Endometrial microvascular endothelial cells (primary cell): ENCODE measurements around the gene SMKR1. TPM values are rescaled to one million over a fixed set of nuclear protein-coding genes. Genes with fewer than 3 reads are reported as not detected.
"Not testable (repeated sequence)": the region's sequence is repeated elsewhere in the genome, so short reads cannot be mapped to it uniquely, and the experiment has no call there.

Experiments
- in situ Hi-C: cut with HindIII; loops from 2 replicates; pipeline ENCODE4 v1.10.0; 2017; ENCODE audit warnings: low sequenced_read_pairs, low pct_unique_long_range_greater_than_20kb; ENCODE audit errors: inconsistent ontology term
- total RNA-seq: library from RNA; depleted of rRNA; stranded (reverse); fragments of >200 nt; gene quantifications from one replicate; pipeline ENCODE4 v1.2.3, GENCODE V29; 2015; ENCODE audit errors: inconsistent ontology term

SMKR1 gene
- total RNA-seq, 1 donor from 2014 or later, result not detected

DNA sequence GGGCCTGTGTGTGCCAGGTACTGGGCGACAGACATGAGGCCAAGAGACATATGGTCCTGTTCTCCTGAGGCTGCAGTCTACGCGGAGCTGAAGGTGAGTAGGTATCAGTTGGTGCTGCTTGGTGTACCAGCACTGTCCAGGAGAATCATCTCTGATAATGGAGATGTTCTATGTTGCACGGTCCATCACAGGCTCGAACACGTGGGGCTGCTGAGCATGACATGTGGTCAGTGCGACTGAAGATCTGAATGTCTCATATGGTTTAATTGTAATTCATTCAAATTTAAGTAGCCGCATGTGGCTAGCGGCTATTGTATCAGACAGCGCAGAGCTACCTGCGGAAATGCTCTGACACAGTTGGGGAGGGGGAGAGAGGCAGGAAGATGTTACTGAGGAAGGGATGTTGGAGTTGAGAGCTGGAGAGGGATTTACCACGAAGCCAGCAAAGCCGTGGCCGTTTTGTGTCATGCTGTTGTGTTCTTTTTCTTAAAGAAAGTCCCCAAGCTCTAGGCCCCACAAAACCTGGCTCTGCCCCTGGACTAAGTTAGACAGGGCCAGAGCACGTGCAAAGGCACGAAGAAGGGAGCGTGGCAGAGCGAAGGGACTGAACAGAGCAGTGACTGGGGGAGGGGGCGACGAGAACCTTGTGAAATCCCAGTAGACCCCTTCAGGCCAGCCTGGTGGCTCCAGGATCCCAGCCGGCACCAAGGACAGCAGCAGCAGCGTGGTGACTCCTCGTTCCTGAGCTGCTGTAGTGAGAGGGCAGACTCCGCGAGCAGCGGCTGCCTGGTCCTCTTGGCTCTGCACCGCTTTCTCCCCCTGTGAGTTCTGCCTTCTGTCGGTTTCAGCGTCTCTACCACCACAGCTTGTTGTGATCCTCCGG is 20.0 kb downstream of the SMKR1 start:
- in situ Hi-C loops, result no loop called here

DNA sequence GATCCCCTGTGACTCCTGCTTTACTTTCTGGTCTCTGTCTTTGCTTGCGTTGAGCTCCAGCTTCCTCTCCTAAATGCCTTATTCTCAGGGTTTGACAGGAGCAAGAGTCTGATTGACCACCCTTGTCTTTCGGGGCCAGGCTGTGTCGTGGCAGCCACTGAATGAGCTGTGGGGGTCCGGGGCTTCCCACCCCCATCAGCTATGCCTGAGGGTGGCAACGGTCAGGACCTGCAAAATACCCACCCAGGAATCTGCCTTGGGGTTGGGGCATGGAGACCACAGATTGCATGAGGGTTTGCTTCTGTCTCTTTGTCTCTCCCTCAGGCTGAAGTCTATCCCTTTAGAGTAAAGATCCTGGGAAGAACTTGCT is 20.6 kb downstream of the SMKR1 start:
- in situ Hi-C loops, result no loop called here

DNA sequence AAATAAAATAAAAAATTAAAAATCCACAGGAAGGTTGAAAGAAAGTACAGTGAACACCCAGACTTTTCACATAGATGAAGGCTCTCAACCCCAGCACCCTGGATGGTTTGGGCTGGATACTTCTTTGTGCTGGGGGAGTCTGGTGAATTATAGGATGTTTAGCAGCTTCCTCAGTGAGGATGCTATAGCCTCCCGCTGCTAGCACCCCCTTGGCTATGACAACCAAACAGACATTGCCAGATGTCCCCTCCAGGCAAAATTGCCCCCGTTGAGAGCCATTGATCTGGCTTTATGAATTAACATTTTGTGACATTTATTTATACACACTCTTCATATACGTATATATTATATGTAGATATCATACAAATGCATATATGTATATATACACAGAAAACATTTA is 21.6 kb downstream of the SMKR1 start:
- in situ Hi-C loops, result no loop called here

DNA sequence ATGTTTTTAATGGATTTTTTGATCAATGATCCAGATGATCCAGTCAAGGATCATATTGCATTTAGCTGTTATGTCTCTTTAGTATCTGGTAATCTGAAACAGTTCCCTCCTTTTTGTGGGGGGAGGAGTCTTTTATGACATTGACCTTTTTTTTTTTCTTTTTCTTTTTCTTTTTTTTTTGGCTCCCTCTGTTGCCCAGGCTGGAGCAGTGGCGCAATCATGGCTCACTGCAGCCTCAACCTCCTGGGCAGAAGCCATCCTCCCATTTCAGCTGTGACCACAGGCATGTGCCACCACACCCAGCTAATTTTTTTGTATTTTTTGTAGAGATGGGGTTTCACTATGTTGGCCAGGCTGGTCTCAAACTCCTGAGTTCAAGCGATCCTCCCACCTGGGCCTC is 22.1 kb downstream of the SMKR1 start:
- in situ Hi-C loops, result not testable (repeated sequence)

DNA sequence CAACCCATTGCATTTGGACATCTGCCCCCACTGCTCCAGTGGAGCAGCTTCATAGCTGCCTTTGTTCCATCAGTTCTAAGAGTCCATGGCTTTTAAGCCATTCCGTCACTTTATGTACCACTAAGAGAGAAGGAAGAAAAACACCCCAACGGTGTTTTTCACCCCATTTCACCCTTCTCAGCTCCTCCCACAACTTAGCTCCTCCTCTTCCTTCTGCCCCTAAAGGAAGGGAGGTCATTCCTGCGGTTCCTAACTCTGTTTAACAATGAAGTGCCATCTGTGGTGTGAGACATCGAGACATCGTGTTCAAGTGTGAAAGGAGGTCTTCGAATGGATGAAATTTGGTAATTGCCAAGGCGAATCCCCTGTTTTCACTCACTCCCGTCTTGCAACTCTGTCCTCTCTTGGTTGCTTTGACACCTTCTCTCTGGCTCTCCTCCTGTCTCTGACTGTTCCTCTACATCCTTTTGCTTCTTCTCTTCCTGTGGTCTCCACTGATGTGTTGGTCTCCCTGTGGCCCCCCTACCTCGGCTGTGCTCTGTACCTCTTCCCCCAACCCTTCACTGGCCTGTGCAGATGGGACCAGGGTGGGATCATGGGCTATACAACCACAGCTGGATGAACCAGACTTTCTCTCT is 23.0 kb downstream of the SMKR1 start:
- in situ Hi-C loops, result no loop called here

DNA sequence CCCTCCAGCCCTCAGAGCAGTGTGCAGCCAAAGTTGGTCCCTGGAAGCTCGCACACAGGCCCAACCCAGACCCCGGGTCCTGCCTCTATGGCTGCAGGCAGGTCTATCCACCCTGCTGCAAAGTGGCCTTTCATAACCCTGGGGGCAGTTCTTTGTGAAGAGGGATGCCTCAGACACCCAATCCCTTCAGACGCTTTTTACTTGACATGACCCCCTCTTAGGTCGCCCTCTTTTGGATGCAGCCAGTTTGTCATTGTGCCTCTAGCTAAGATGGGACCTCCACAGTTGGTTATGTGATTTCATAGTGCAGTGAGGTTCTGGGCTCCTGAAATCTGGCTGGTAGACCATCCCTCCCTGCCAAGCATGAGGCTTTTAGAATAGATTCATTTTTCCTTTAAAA is 27.3 kb downstream of the SMKR1 start:
- in situ Hi-C loops, result no loop called here

DNA sequence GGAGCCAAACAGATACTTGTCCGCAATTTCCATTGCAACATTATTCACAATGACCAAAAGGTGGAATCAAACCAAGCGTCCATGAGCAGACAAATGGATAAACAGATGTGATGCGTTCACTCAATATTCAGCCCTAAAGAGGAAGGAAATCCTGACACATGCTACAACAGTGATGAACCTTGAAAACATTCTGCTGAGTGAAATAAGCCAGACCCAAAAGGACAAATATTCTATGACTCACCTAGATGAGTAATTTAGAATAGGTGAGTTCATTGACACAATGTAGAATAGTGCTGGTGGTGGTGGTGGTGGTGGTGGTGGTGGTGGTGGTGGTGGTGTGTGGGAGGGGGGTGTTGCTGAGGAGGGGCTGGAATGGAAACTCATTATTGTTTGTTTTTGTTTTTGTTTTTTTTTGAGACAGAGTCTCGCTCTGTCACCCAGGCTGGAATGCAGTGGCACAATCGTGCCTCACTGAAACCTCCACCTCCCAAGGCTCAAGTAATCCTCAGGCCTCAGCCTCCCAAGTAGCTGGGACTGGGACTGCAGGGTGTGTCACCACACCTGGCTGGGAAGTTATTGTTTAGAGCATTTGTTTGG is 28.6 kb downstream of the SMKR1 start:
- in situ Hi-C loops, result no loop called here

DNA sequence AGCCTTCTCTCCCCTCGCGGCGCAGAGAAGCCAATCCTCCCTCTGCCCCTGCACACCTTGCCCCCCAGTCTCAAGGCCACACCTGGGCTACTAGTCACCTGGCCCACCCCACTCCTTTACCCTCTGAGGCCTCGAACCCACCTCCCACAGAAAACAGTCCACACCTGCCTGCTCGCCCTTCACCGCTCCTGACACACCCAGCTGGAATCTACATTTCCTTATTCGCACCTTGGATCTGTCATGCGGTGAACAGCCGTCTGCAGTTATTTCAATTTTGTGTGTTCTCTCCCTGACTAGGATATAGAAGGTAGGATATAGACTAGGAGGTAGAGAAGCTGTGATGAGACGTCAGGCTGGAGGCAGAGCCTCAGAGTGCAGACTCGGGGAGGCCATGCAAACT is 29.4 kb downstream of the SMKR1 start:
- in situ Hi-C loops, result no loop called here

DNA sequence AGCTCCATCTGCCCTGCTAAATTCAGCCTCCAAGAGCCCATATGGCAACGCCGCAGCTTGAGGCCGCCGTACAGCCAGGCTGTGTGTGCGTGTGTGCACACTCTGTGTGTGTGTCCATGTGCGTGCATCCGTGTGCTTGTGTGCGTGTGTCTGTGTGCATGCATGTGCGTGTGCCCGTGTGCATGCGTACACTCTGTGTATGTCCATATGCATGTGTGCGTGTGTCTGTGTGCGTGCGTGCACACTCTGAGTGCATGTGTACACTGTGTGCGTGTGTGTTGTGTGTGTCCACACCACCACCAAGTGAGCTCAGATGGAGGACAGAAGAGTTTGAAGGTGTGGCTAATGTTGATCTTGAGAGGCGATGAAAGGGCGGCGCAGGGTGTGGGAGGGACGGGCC is 30.0 kb downstream of the SMKR1 start:
- in situ Hi-C loops, result no loop called here

DNA sequence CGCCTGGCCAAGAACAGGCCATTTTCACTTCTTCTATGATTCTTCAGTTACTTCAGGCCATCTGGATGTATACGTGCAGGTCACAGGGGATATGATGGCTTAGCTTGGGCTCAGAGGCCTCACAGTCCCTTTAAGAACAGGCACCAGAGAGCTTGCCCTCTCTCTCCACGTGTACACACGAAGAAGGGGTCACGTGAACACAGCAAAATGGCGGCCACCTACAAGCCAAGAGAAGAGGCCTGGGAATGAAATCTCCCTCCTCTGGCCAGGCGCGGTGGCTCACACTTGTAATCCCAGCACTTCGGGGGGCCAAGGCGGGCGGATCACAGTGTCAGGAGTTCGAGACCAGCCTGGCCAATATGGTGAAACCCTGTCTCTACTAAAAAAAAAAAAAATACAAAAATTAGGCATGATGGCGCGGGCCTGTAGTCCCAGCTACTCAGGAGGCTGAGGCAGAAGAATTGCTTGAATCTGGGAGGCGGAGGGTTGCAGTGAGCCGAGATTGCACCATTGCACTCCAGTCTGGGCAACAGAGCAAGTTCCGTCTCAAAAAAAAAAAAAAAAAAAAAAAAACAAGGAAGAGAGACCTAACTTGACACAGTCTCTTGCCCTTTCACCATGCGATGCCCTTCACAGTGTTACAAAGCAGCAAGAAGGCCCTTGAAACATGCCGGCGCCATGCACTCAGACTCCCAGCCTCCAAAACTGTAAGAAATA is 32.4 kb downstream of the SMKR1 start:
- in situ Hi-C loops, result not testable (repeated sequence)

DNA sequence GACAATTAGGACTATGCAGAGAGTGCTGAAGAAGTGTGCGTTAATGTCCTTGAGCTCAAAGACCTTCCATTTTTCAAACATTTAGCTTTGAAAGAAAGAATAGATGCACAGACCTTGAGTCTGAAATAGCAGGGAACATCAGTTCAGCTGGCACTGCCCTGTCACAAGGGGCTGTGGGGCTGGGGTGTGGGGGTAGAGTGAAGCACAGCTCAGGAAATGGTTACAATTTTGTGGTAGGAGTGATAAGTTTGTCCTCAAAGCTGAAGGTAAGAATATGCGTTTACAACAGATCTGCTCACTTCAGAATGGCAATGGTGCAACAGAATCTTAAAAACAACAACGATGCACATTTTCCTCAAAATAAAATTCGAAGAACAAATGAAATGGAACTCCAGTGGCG is 33.6 kb downstream of the SMKR1 start:
- in situ Hi-C loops, result no loop called here

DNA sequence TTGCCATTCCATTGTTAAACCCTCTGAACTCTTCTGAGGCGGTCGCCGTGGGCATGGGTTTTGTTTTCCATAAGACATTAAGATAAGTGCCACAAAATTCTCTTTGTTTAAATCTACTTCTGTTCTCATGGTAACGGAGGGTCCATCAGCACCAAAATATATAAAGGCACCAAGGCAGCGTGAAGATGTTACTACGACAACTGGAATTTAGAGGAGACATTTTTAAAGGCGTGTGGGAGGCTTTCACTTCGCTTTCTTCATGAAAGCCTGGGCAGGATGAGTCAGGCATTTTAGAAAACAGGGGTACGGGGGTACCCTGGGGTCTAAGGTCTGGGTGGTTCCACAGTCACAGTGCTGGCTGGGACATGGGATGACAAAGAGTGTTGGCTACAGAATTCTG is 34.0 kb downstream of the SMKR1 start:
- in situ Hi-C loops, result no loop called here

DNA sequence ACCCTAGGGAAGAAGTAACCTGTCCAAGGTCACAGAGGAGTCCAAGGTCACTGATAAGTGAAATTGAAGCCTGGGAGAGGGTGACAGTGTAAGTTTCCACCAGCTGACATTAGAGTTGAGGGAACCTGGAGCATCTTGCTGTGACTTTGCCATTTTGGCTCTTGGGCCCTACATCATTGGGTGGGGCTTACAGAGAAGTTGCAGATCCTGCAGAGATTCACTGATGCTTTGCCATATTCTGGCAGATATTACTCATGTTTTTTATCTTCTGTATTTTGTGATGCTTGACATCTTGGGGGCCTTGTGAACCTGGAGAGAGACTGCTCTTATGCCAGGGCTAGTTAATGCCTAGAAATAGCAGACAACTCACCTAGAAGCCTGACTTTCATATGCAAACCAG is 36.5 kb downstream of the SMKR1 start:
- in situ Hi-C loops, result no loop called here

DNA sequence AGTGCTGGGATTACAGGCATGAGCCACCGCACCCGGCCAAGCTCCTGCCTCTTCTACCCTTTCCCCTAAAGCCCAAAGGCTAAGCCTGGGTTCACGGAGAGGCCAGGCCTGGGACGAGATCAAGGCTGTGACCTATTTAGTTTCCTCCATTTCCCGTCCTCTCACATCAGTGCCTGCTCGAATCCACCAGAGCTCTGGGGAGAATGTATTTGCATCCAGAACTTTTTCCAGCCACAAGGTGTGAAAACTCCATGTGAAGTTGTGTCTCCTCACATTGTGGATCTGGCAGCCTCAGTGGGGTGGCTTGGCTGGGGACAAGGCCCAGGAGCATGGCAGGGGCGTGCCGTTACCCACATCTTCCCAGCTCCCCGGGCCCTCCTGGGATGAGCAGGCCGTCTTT is 38.0 kb downstream of the SMKR1 start:
- in situ Hi-C loops, result no loop called here

DNA sequence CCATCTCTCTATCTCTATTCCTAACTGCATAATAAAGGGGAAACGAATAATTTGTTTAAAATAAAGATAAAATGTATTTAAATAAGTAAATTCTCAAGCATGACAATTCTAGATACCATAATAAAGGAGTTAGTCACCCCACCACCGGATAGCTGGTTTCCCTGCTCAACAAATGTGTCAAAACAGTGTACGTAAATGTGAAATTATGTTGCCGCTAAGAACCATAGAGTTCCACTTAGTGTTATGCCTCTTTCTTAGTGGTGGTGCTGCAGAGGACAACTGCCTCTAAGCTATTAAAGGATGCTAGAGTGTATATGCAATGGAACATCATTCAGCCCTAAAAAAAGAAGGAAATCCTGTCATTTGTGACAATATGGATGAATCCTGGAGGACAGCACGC is 42.4 kb downstream of the SMKR1 start:
- in situ Hi-C loops, result no loop called here

DNA sequence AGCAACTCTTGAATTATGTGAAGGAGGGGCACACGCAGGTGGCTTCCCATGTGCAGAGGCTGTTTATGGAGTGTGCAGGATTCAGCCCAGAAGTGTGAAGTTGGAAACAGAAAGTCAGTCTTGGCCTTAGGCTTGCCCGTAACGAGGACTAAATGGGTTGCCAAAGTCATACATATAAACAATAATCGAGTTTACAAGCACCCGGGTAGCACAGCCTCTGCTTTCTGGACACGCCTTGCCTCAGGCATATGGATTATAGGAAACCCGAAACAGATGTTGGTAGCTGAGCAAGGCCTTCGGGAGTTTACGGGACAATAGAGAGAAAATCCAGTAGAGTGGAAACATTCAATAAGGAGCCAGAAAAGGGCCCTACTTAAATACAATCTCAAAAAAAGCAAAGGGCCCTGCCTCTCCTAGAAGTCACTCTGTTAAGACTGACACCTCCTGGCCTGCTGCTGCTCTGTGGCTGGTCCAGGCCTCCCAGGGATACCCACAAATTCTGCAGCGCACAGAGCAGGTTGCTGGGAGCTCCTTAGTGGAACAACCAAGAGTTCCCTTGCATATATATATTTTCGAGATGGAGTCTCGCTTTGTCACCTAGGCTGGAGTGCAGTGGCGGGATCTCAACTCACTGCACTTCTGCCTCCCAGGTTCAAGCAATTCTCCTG is 48.5 kb downstream of the SMKR1 start:
- in situ Hi-C loops, result no loop called here

DNA sequence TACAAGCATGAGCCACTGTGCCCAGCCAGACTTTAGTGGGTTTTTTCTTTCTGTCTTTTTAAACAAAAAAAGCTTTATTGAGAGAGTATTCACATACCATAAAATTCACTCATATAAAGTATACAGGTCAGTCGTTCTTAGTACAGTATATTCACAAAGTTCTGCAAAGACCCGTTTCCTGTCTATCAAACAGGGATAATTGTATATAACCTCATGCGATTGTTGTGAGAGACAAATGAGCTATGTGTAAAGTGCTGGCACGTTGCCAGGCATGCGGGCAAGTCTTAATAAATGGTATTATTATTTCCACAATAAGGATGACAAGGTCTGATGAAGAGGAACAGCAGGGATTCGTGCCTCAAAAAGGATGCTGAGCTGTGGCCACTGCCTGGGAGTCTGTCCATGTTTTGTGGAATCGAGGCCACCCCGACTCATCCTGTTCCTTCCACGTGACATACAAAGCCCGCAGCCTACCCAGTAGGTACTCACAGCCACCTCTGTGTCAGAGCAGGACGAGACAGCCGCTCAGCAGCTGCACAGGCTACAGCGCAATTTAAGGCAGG is 51.6 kb downstream of the SMKR1 start:
- in situ Hi-C loops, result no loop called here

DNA sequence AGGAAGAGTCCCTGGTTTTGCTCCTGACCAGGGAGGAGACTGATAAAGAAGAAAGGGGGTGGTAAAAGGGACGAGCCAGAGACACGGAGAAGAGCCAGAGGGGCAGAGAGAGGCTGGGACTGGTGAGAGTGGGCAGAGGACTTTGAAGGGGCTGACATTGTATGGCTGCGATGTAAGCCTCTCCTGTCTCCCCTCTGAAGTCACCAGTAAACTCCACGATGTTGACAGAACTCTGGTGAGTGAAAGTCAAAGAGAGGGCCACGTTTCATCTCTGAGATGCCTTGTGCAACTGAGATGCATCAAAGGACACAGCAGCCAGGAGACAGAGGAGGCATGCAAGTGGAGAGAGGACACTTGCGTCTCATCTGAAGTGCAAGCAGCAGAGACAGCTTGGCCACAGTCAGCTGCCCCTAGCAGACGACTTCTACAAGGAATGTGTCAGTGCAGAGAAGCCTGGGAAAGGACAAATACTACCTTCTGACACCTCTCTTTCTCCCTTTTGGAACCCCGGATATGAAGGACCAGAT is 54.3 kb downstream of the SMKR1 start:
- in situ Hi-C loops, result no loop called here
